Right atrium auricular region (tissue), 2 donors: ENCODE results near the gene TTLL5. TPM values are rescaled to one million over a fixed set of nuclear protein-coding genes. Genes with fewer than 3 reads are reported as not detected.

ENCODE experiments used
- DNase-seq: peaks from one replicate; pipeline ENCODE4 v3.0.0-alpha.2; 2019; ENCODE audit warnings: low spot score
- H3K27ac ChIP-seq, 2 donors: fragments of 200-600 bp; sonication (generic); 1 replicate in 1 of 2; 2 replicates in 1 of 2; pipeline ENCODE4 v1.5.1; 2016 to 2019
- H3K27me3 ChIP-seq, 2 donors: fragments of 200-600 bp; sonication (generic); one replicate each; pipeline versions ENCODE4 v1.5.1 to v1.6.0; 2017 to 2019
- H3K36me3 ChIP-seq: fragments of 200-600 bp; sonication (generic); one replicate; pipeline ENCODE4 v1.5.1; 2016
- H3K4me1 ChIP-seq, 2 donors: fragments of 200-600 bp; sonication (generic); one replicate each; pipeline versions ENCODE4 v1.5.1 to v1.6.0; 2017 to 2019
- H3K4me3 ChIP-seq, 2 donors: fragments of 200-600 bp; sonication (generic); 1 replicate in 1 of 2; 2 replicates in 1 of 2; pipeline ENCODE4 v1.5.1; 2017 to 2019; ENCODE audit warnings: mild to moderate bottlenecking in 1 of 2, moderate library complexity in 1 of 2
- H3K9me3 ChIP-seq, 2 donors: fragments of 200-600 bp; sonication (generic); one replicate each; pipeline ENCODE4 v1.5.1; 2019
- CTCF ChIP-seq, 2 donors: fragments of 200-600 bp; sonication (generic); IDR thresholded peaks; one replicate each; pipeline ENCODE4 v1.5.1; 2019; ENCODE audit warnings: antibody characterized with exemption in 2 of 2
- total RNA-seq, 2 donors: library from RNA; depleted of rRNA; stranded (reverse); fragments of >200 nt; gene quantifications; one replicate each; pipeline ENCODE4 v1.1.0, GENCODE V29; 2016

TTLL5 gene
- total RNA-seq, 2 donors from 2014 or later, result 15.3 to 22.6 TPM

GRCh38 chr14:75751296-75751695 lies 90.2 kb downstream of the TTLL5 start:
- H3K4me3 ChIP-seq, result no peak overlapping the region
- no peaks in the 10 kb centered on the region for H3K4me1 ChIP-seq
- H3K27me3 ChIP-seq, result no peaks in the 10 kb centered on the region
- no peak for DNase-seq
- peaks cover 0 to 15% of the 10 kb centered on the region in 2 donors for H3K9me3 ChIP-seq
- H3K27ac ChIP-seq, result no peak overlapping the region
- no peak for TF ChIP-seq CTCF (IDR thresholded peaks at IDR 0.05)
- peaks cover 6% of the 10 kb centered on the region for H3K36me3 ChIP-seq

- Histone ChIP-seq H3K27me3 (no peaks in the 10 kb centered on the region), H3K4me3 (no peak overlapping the region), H3K9me3 (peaks cover 0 to 8% of the 10 kb centered on the region in 2 donors), H3K4me1 (no peaks in the 10 kb centered on the region), H3K36me3 (no peaks in the 10 kb centered on the region), H3K27ac (no peak overlapping the region)
- DNase-seq, result no peak
- no peak for TF ChIP-seq CTCF (IDR thresholded peaks at IDR 0.05)
These were observed 91.0 kb downstream of the TTLL5 start for GRCh38 chr14:75752086-75752485.

GRCh38 chr14:75752907-75753594 lies 92.0 kb downstream of the TTLL5 start:
- H3K4me1 ChIP-seq, result no peaks in the 10 kb centered on the region
- no peaks in the 10 kb centered on the region for H3K36me3 ChIP-seq
- TF ChIP-seq CTCF (IDR thresholded peaks at IDR 0.05), result no peak
- H3K9me3 ChIP-seq, result no peaks in the 10 kb centered on the region
- H3K27me3 ChIP-seq, result no peaks in the 10 kb centered on the region
- peak overlapping the region in 1 of 2 donors; percentile 1 for H3K27ac ChIP-seq
- no peak overlapping the region for H3K4me3 ChIP-seq
- no peak for DNase-seq

GRCh38 chr14:75753696-75754095 lies 92.7 kb downstream of the TTLL5 start:
- TF ChIP-seq CTCF (IDR thresholded peaks at IDR 0.05), result no peak

GRCh38 chr14:75757644-75758402 lies 96.8 kb downstream of the TTLL5 start:
- no peaks in the 10 kb centered on the region for H3K36me3 ChIP-seq
- no peak for DNase-seq
- no peaks in the 10 kb centered on the region for H3K4me1 ChIP-seq
- TF ChIP-seq CTCF (IDR thresholded peaks at IDR 0.05), result no peak
- H3K4me3 ChIP-seq, result no peak overlapping the region
- no peaks in the 10 kb centered on the region for H3K9me3 ChIP-seq
- no peaks in the 10 kb centered on the region for H3K27me3 ChIP-seq
- no peak overlapping the region for H3K27ac ChIP-seq

More at GRCh38 chr14:75753696-75754095, 92.7 kb downstream of the TTLL5 start:
- Histone ChIP-seq H3K27me3 (no peaks in the 10 kb centered on the region), H3K27ac (peak overlapping the region in 1 of 2 donors; percentile 3), H3K36me3 (no peaks in the 10 kb centered on the region), H3K4me1 (no peaks in the 10 kb centered on the region), H3K4me3 (no peak overlapping the region), H3K9me3 (no peaks in the 10 kb centered on the region)
- no peak for DNase-seq
